Trophoblast cell (in vitro differentiated cells and primary cell): ENCODE measurements around the gene MFSD2A.

ENCODE experiments used
- DNase-seq, 2 donors: peaks; one replicate each; pipeline ENCODE4 v3.0.0-alpha.2; 2016
- H2AFZ ChIP-seq: 2 replicates; pipeline ENCODE4 v1.6.1; 2013; ENCODE audit warnings: low read length, moderate library complexity, mild to moderate bottlenecking; ENCODE audit not compliant: insufficient read depth, poor library complexity
- H2AK5ac ChIP-seq: 2 replicates; pipeline ENCODE4 v1.6.1; 2013; ENCODE audit warnings: mild to moderate bottlenecking, low read length
- H2BK120ac ChIP-seq: 2 replicates; pipeline ENCODE4 v1.6.1; 2013; ENCODE audit warnings: low read length, mild to moderate bottlenecking, moderate library complexity; ENCODE audit not compliant: insufficient read depth, poor library complexity
- H2BK12ac ChIP-seq: 2 replicates; pipeline ENCODE4 v1.6.1; 2013; ENCODE audit warnings: mild to moderate bottlenecking, low read length, moderate library complexity
- H2BK5ac ChIP-seq: 2 replicates; pipeline ENCODE4 v1.6.1; 2013; ENCODE audit warnings: low read length, low read depth, moderate library complexity, mild to moderate bottlenecking; ENCODE audit not compliant: poor library complexity
- H3K14ac ChIP-seq: 2 replicates; pipeline ENCODE4 v1.6.1; 2013; ENCODE audit warnings: mild to moderate bottlenecking, low read length
- H3K18ac ChIP-seq: 2 replicates; pipeline ENCODE4 v1.6.1; 2013; ENCODE audit warnings: mild to moderate bottlenecking, low read length
- H3K23ac ChIP-seq: 2 replicates; pipeline ENCODE4 v1.6.1; 2013; ENCODE audit warnings: low read length
- H3K27ac ChIP-seq: 2 replicates; pipeline ENCODE4 v1.5.1; 2013; ENCODE audit warnings: low read depth, mild to moderate bottlenecking, inconsistent platforms, low read length, moderate library complexity
- H3K27me3 ChIP-seq: 2 replicates; pipeline ENCODE4 v1.6.1; 2013; ENCODE audit warnings: inconsistent platforms, mild to moderate bottlenecking, low read length, moderate library complexity; ENCODE audit not compliant: insufficient read depth
- H3K36me3 ChIP-seq, 2 experiments: 1 replicate in 1 of 2; 2 replicates in 1 of 2; pipeline ENCODE4 v1.6.1; 2013; ENCODE audit warnings: low read length in 2 of 2, mild to moderate bottlenecking in 2 of 2, moderate library complexity in 1 of 2; ENCODE audit not compliant: insufficient read depth in 2 of 2, control insufficient read depth in 1 of 2
- H3K4ac ChIP-seq: 2 replicates; pipeline ENCODE4 v1.6.1; 2013; ENCODE audit warnings: low read depth, mild to moderate bottlenecking, low read length, moderate library complexity
- H3K4me1 ChIP-seq, 2 experiments: 1 replicate in 1 of 2; 2 replicates in 1 of 2; pipeline ENCODE4 v1.6.1; 2013; ENCODE audit warnings: low read length in 2 of 2, mild to moderate bottlenecking in 2 of 2, moderate library complexity in 1 of 2; ENCODE audit not compliant: insufficient read depth in 2 of 2, control insufficient read depth in 1 of 2
- H3K4me2 ChIP-seq: 2 replicates; pipeline ENCODE4 v1.6.1; 2013; ENCODE audit warnings: inconsistent platforms, mild to moderate bottlenecking, low read length, moderate library complexity
- H3K4me3 ChIP-seq: 2 replicates; pipeline ENCODE4 v1.5.1; 2013; ENCODE audit warnings: mild to moderate bottlenecking, low read depth, low read length, inconsistent platforms
- H3K79me1 ChIP-seq: one replicate; pipeline ENCODE4 v1.6.1; 2013; ENCODE audit warnings: low read length
- H3K79me2 ChIP-seq: 2 replicates; pipeline ENCODE4 v1.6.1; 2013; ENCODE audit warnings: low read length, mild to moderate bottlenecking; ENCODE audit not compliant: control insufficient read depth, insufficient read depth, poor library complexity
- H3K9ac ChIP-seq: 2 replicates; pipeline ENCODE4 v1.6.1; 2013; ENCODE audit warnings: mild to moderate bottlenecking, low read length
- H3K9me3 ChIP-seq: 2 replicates; pipeline ENCODE4 v1.6.1; 2013; ENCODE audit warnings: low read depth, mild to moderate bottlenecking, control low read depth, inconsistent platforms, low read length; ENCODE audit not compliant: insufficient read depth
- H4K12ac ChIP-seq: 2 replicates; pipeline ENCODE4 v1.6.1; 2013; ENCODE audit warnings: low read depth, mild to moderate bottlenecking, low read length, moderate library complexity
- H4K8ac ChIP-seq: 2 replicates; pipeline ENCODE4 v1.6.1; 2013; ENCODE audit warnings: low read depth, mild to moderate bottlenecking, low read length, moderate library complexity
- H4K91ac ChIP-seq: one replicate; pipeline ENCODE4 v1.6.1; 2013; ENCODE audit warnings: low read depth, mild to moderate bottlenecking, low read length, moderate library complexity
- WGBS: extraction: QIAGEN DNeasy Blood & Tissue Kit; methylation state at CpG from one replicate; pipeline ENCODE4 v1.1.7; 2013; ENCODE audit warnings: missing lambda C conversion rate; ENCODE audit not compliant: insufficient read length, insufficient coverage; ENCODE audit errors: extremely low coverage; 5-methylcytosine and 5-hydroxymethylcytosine counted together

The MFSD2A gene

GRCh38 chr1:39964552-39964951, 9.6 kb downstream of the MFSD2A start:
- Histone ChIP-seq H3K79me1 (no peaks in the 10 kb centered on the region), H3K18ac (no peak overlapping the region), H4K8ac (no peak overlapping the region), H3K9ac (no peak overlapping the region), H2AK5ac (no peak overlapping the region), H3K4me3 (no peak overlapping the region), H2BK12ac (no peak overlapping the region), H3K79me2 (no peaks in the 10 kb centered on the region), H3K27me3 (no peaks in the 10 kb centered on the region), H2BK120ac (no peak overlapping the region), H2AFZ (no peak overlapping the region), H3K27ac (no peak overlapping the region), H3K9me3 (peaks cover 1% of the 10 kb centered on the region), H3K4me2 (no peak overlapping the region), H2BK5ac (no peak overlapping the region), H3K36me3 (no peaks in the 10 kb centered on the region), H3K14ac (no peak overlapping the region), H3K23ac (no peak overlapping the region), H3K4me1 (no peaks in the 10 kb centered on the region), H4K91ac (no peak overlapping the region), H3K4ac (no peak overlapping the region), H4K12ac (no peak overlapping the region)
- 100% methylated on average over 2 of the region's 4 CpGs for WGBS
- DNase-seq = no peak

GRCh38 chr1:39965044-39965443, 10.1 kb downstream of the MFSD2A start:
- Histone ChIP-seq H2AK5ac (no peak overlapping the region), H4K12ac (no peak overlapping the region), H3K36me3 (no peaks in the 10 kb centered on the region), H3K4me2 (no peak overlapping the region), H3K27ac (no peak overlapping the region), H3K18ac (no peak overlapping the region), H2BK12ac (no peak overlapping the region), H4K8ac (no peak overlapping the region), H3K14ac (no peak overlapping the region), H2AFZ (no peak overlapping the region), H3K4ac (no peak overlapping the region), H3K9me3 (peaks cover 1% of the 10 kb centered on the region), H3K79me2 (no peaks in the 10 kb centered on the region), H2BK120ac (no peak overlapping the region), H3K23ac (no peak overlapping the region), H2BK5ac (no peak overlapping the region), H3K4me3 (no peak overlapping the region), H3K9ac (no peak overlapping the region), H3K4me1 (no peaks in the 10 kb centered on the region), H4K91ac (no peak overlapping the region), H3K79me1 (no peaks in the 10 kb centered on the region), H3K27me3 (no peaks in the 10 kb centered on the region)
- no peak for DNase-seq
- WGBS = no CpG with 5 or more reads among the region's 9 CpGs

- no peak overlapping the region for H3K4me2 ChIP-seq
- WGBS = no CpG with 5 or more reads among the region's 9 CpGs
- H3K4ac ChIP-seq = no peak overlapping the region
- H3K79me1 ChIP-seq = no peaks in the 10 kb centered on the region
- no peak overlapping the region for H3K23ac ChIP-seq
- H2BK12ac ChIP-seq = no peak overlapping the region
- H2AK5ac ChIP-seq = no peak overlapping the region
- H3K9ac ChIP-seq = no peak overlapping the region
- H3K4me3 ChIP-seq = no peak overlapping the region
- peak in 1 of 2 donors; percentile 25 for DNase-seq
- H4K8ac ChIP-seq = no peak overlapping the region
- no peaks in the 10 kb centered on the region for H3K27me3 ChIP-seq
- H2BK120ac ChIP-seq = no peak overlapping the region
- no peak overlapping the region for H4K91ac ChIP-seq
- no peaks in the 10 kb centered on the region for H3K4me1 ChIP-seq
- no peak overlapping the region for H4K12ac ChIP-seq
- H3K27ac ChIP-seq = no peak overlapping the region
- peaks cover 1% of the 10 kb centered on the region for H3K9me3 ChIP-seq
- H3K79me2 ChIP-seq = no peaks in the 10 kb centered on the region
- H3K36me3 ChIP-seq = no peaks in the 10 kb centered on the region
- H3K18ac ChIP-seq = no peak overlapping the region
- H2BK5ac ChIP-seq = no peak overlapping the region
- H2AFZ ChIP-seq = no peak overlapping the region
- H3K14ac ChIP-seq = no peak overlapping the region
These were observed 14.1 kb downstream of the MFSD2A start for GRCh38 chr1:39969048-39969447.

- no peak overlapping the region for H3K23ac ChIP-seq
- H3K4me3 ChIP-seq = no peak overlapping the region
- no peak overlapping the region for H4K8ac ChIP-seq
- no peaks in the 10 kb centered on the region for H3K36me3 ChIP-seq
- H2BK120ac ChIP-seq = no peak overlapping the region
- no peak overlapping the region for H3K14ac ChIP-seq
- no peak overlapping the region for H2AFZ ChIP-seq
- H4K12ac ChIP-seq = no peak overlapping the region
- no peak overlapping the region for H2AK5ac ChIP-seq
- H2BK5ac ChIP-seq = no peak overlapping the region
- H4K91ac ChIP-seq = no peak overlapping the region
- no peak overlapping the region for H2BK12ac ChIP-seq
- H3K27me3 ChIP-seq = no peaks in the 10 kb centered on the region
- H3K9ac ChIP-seq = no peak overlapping the region
- H3K4me2 ChIP-seq = no peak overlapping the region
- no peaks in the 10 kb centered on the region for H3K79me1 ChIP-seq
- no peak overlapping the region for H3K4ac ChIP-seq
- H3K9me3 ChIP-seq = peaks cover 1% of the 10 kb centered on the region
- no peaks in the 10 kb centered on the region for H3K4me1 ChIP-seq
- no peaks in the 10 kb centered on the region for H3K79me2 ChIP-seq
- peak; percentile 71 to 75 for DNase-seq
- no CpG with 5 or more reads among the region's 13 CpGs for WGBS
- no peak overlapping the region for H3K27ac ChIP-seq
- no peak overlapping the region for H3K18ac ChIP-seq
These were observed 14.8 kb downstream of the MFSD2A start for GRCh38 chr1:39969531-39970270.
